B cell (primary cell): Measurements from ENCODE around the gene ASPRV1.

Source experiments
- EZH2 ChIP-seq: IDR thresholded peaks from 2 replicates; pipeline ENCODE4 v1.6.1; 2012; ENCODE audit warnings: borderline replicate concordance, low read depth, mild to moderate bottlenecking, moderate library complexity, low read length; ENCODE audit not compliant: insufficient read depth, poor library complexity, severe bottlenecking
- TF ChIP-seq, protein P1 (sequence below): fragments of 200-600 bp; IDR thresholded peaks from one replicate; pipeline ENCODE4 v1.8.0; 2022; ENCODE audit warnings: antibody characterized with exemption, mild to moderate bottlenecking

DNA sequence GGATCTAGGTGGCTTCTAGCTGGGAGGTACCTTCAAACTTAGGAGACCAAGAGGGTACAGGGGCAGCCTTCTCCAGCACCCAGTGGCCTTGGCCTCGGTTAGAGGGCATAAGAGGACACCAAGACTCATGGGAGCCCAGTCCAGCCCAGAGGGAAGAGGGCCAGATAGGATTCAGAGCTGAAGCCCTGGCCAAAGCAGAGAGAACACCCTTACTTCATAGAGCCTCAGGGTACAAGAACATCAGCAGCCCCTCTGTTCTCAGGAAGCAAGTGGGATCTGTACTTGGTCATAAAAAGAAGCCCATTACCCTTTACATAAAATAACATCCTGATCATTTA lies 45.0 kb upstream of the ASPRV1 start:
- no peak for TF ChIP-seq EZH2
- TF ChIP-seq, protein P1, sequence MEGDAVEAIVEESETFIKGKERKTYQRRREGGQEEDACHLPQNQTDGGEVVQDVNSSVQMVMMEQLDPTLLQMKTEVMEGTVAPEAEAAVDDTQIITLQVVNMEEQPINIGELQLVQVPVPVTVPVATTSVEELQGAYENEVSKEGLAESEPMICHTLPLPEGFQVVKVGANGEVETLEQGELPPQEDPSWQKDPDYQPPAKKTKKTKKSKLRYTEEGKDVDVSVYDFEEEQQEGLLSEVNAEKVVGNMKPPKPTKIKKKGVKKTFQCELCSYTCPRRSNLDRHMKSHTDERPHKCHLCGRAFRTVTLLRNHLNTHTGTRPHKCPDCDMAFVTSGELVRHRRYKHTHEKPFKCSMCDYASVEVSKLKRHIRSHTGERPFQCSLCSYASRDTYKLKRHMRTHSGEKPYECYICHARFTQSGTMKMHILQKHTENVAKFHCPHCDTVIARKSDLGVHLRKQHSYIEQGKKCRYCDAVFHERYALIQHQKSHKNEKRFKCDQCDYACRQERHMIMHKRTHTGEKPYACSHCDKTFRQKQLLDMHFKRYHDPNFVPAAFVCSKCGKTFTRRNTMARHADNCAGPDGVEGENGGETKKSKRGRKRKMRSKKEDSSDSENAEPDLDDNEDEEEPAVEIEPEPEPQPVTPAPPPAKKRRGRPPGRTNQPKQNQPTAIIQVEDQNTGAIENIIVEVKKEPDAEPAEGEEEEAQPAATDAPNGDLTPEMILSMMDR, result no peak
